Left kidney (tissue), 2 donors: ENCODE measurements around the gene NUDT3. TPM values are rescaled to one million over a fixed set of nuclear protein-coding genes. Genes with fewer than 3 reads are reported as not detected.
A peak's percentile ranks its signal among the peaks of the same experiment; 100 is the strongest.
"Not testable (repeated sequence)": the region's sequence is repeated elsewhere in the genome, so short reads cannot be mapped to it uniquely, and the experiment has no call there.

Experiments used
- DNase-seq: peaks from one replicate; pipeline ENCODE4 v3.0.0-alpha.2; 2013
- polyA plus RNA-seq: library from polyadenylated mRNA; unstranded; fragments of 120-200 nt; gene quantifications from one replicate; pipeline ENCODE4 v1.2.1, GENCODE V29; 2013; ENCODE audit not compliant: insufficient read length

The NUDT3 gene
- polyA plus RNA-seq, 1 donor, result 16.7 TPM

DNA sequence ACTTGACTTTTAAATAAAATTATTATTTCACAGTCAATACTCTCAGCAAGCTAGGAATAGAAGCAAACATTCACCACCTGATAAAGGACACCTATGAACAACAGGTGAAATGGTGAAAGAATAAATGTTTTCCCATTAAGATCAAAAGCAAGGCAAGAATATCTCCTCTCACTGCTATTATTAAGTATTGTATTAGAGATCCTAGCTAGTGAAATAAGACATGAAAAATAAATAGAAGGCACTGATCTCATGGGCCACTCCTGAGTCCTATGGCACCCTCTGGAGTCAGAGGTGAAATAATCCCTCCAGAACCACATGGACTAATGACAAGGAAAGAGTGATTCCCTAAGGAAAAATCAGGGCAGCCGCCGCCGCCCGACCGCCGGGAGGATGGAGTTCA, 4.0 kb upstream of the NUDT3 start:
- DNase-seq, result no peak

DNA sequence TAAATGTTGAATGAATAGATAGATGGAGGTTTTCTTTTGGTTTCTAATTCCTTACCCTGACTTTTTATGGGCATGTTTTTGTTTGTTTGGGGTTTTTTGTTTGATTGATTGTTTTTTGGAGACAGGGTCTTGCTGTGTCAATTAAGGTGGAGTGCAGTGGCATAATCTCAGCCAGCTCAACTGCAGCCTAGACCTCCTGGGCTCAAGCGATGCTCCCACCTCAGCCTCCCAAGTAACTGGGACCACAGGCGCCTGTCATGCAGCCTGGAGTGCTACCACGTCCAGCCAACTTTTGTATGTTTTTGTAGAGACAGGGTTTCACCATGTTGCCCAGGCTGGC, 1.5 kb upstream of the NUDT3 start:
- no peak for DNase-seq

DNA sequence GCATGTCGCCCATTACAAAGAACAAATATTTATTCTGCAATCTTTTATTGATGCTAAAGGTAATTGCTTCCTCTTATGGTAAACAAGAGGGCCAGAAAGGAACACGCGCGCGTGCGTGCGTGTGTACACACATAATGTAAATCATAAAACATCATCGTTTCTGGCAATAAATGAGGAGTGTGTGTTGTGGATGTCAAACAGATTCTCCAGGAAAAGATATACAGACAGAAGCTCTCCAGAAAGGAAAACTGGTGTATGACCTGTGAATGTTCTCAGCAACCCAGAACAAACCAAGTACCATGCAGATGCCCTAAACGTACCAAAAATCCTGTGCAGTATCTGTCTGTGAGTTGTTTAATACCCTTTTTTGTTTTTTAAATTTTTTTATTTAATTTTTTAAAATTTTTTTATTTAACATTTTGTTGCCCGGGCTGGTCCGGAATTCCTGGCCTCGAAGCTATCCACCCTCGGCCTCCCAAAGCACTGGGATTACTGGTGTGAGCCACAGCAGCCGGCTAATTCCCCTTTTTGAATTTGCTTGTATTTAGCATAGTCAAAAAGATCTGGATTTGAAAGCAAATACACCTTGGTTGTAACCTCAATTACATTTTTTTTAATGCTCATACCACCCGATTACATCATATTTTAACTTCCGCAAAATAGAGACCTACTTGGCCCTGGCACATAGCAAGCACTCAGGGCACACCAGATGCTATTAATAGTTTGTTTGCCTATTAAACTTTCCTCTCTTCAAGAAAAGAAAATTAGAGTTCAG, 909 bp upstream of the NUDT3 start:
- DNase-seq, result no peak

DNA sequence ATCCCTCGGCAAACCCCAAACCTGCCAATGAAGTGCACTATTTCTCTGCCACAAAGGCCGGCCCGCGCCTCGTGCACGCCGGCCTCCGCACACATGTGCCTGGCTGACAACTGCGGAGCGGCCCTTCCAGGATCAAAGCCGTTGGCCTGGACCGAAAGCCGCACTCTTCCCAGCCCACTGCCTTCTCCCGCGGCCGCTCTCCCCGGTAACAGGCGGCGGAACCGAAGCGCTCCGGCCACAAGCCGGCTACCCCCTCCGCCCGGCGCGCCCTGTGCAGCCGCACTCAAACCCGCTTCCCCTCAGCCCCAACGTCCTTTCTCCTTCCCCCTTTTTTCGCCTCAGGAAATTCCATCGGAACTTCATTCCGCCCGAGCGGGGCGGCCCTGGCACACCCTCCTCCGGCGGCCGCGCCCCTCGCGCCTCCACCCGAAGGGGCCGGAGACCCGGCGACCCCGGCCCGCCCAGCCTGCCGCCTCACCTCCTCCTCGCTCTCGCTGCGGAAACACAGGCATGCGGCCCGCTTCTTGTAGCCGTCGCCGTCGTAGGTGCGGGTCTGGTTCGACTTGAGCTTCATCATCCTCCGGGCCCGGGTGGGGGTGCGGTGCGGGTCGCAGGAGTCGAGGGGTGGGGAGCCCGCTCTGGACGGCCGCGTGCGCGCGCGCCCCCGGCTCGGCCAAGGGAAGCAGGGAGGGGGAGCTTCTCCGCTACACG, 528 bp downstream of the NUDT3 start:
- DNase-seq, result no peak

DNA sequence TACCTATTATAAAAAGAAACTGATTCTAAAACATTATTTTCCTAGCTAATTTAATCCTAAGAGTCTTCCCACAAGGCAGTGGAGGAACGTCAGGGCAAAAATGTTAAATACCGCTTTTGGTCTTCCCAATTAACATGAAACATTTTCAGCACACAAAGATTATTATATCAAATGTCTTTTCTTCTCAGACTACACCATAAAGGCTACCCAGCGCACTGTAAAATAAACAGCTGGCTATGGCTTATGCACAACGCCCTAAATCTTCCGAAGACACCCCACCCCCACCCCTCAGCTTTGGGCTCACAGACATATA, 1.0 kb downstream of the NUDT3 start:
- no peak for DNase-seq

DNA sequence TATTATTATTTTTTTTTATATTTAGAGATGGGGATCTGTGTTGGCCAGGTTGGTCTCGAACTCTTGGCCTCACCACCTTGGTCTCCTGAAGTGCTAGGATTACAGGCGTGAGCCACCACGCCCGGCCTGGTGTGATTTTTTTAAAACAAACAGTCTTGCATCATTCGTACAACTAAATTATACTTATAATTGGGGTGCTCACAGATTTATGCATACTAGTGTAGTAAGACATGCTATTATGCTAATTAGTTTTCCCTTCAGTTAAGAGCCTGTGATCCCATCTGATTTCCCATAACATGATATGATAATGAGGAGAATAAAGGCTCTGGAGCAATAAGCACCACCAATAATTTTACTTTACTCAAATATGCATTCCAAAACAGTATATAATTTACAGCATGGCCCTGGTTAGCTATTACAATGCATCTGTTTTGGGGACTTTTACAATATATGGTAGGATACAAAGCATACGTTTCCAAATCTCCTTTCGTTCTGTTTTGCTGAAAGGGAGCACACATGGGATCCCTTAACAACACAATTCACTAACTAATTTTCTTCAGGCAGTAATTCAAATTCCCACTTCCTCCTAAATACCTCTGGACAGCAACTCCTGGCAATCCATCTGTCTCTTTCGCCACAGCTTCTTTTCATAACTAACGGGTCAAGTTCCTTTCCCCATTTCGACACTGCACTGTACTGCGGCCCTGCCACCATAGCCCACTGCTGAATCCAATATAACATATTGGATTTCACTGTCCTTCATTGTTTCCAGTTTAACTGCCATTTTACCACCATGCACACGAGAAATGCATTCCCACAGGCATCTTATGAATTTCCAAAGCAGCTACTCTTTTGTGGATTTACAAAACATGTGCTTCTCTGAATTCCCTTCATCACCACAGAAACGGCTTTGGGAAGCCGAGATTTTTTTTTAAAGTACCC, 1.7 kb downstream of the NUDT3 start:
- no peak for DNase-seq

DNA sequence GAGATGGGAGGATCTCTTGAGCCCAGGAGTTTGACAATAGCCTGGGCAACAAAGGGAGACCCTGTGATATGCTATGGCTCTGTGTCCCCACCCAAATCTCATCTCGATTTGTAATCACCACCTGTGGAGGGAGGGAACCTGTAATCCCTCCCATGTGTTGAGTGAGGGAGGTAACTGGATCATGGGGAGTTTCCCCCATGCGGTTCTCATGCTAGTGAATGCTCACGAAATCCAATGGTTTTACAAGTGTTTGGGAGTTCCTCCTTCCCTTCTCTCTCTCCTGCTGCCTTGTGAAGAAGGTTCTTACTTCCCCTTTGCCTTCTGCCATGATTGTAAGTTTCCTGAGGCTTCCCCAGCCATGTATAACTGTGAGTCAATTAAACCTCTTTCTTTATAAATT, 3.4 kb downstream of the NUDT3 start:
- DNase-seq, result no peak

DNA sequence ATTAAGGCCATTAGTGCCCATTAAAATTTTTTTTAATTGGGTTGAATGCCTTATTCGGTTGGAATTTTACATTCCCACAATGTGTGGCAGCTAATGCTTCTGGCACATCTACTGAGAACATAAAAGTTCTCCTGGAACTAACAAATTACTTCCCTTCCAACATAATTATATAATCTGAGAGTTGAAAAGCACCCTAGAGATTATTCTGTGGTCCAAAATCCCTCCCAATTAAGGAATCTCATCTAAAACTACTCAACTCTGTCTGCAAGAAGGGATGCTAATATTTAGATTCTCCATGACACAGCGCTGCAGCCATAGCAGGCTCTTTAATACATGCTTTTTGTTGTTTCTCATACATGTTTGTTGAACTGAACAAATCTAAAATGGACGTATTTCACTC, 4.0 kb downstream of the NUDT3 start:
- DNase-seq, result no peak

DNA sequence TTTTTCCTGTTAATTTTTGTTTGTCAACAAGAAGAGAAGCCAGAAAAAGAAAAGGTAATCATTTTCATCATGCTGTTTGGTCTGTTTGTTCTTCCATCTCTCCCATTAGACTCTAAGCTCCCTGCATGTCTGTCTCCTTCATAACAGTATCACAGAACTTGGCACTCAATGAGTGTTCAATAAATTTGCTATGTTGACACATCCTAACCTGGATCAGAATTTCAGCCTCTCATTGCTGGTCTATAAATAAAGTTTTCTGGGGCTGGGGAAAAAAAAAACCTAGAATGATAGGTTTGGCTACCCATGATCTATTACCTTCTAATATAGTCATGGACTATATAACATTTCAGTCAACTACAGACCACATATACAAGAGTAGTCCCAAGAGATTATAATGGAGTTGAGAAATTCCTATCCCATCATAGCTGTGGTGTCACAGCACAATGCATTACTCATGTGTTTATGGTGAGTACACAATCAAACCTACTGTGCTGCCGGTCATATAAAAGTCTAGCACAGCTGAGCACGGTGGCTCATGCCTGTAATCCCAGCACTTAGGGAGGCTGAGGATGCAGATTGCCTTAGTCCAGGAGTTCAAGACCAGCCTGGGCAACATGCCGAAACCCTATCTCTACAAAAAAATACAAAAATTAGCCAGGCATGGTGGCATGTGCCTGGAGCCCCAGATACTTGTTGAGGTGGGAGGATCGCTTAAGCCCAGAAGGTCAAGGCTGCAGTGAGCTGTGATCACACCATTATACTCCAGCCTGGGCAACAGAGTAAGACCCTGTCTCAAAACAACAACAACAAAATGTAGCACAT, 5.9 kb downstream of the NUDT3 start:
- DNase-seq, result no peak

DNA sequence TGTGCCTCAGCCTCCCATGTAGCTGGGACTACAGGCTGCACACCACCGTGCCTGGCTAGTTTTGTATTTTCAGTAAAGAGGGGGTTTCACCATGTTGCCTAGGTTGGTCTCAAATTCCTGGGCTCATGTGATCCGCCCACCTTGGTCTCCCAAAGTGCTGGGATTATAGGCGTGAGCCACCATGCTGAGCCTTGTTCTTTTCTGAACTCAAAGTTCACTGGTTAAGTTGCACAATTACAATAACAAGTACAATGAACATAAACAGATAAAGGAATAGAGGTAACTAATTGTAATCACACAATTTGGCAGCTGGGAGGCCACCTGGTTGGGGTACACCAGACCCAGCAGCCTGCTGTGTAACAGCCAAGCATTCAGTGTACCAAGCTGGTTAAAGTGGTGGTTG, 6.7 kb downstream of the NUDT3 start:
- DNase-seq, result no peak

DNA sequence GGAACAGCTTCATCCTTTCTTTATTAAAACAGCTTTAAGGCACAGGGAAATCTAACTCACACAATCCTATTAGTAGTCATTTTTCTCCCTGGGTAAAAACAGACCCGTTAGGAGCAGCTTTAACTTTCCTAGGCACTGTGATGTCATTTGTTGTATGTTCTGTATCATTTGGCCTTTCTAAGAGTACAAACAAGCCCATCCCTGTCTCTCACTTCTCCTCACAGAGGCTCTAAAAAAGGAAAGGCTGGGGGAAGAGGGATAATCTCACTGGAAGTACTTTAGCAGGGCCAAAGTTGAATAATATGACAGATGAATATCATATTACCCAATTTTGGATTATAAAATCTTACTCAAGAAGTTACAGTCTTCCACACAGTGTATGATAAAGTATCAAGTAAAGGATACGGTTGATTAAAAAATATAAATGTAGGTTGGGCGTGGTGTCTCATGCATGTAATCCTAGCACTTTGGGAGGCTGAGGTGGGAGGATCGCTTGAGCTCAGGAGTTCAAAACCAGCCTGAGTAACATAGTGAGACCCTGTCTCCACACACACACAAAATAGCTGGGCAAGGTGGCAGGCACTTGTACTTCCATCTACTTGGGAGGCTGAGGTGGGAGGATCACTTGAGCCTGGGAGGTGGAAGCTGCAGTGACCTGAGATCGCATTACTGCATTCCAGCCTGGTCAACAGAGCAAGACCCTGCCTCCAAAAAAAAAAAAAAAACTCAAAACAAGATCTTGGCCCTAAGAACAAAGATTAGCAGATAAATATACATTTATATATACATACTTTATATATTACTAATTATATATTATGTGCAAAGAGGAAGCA, 7.9 kb downstream of the NUDT3 start:
- no peak for DNase-seq

DNA sequence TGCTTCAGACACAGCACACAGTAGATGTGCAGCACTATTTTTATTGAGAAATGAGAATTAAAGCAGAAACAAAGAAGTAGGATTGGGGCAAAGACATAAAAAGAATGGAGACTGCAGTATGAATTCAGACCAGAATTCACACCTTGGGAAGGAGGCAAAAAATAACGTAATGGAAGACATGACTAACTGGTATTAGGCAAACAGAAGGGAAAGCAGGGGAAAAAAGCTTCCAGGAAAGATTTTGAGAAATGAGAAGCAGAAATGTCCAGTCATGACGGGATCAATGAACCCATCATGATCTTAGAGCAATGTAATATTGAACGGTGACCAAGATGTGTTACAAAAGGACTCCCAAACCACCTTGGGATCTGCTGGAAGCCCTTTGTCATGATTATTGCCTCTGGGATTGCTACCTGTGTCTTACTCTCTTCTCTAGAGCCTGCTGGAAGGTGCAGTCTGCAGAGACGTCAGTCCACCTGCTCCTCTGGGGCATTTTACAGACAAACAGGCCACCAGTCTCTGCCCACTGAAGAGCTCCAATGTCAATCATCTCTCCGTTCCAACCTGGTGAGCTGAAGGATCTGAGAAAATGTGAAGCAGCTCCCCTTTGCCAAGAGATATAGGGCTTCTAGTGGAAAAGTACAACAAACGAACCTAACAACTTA, 8.7 kb downstream of the NUDT3 start:
- no peak for DNase-seq

DNA sequence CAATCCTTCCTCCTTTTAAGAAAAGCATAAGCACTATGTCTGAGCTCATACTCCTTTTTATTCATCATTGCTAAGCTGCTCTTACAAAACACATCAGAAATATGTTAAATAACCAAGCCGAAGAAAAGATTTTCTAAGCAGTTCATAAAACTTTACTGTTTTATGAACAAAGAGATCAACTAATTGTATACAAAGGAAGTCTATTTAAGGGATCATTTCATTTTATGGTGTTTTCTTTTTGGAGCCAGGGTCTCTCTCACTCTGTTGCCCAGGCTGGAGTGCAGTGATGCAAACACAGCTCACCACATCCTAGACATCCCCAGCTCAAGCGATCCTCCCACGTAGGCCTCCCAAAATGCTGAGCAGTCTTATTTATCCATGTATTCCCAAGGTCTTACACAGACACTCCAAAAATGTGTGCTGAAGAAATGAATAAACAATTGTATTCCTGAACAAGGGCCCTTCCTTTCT, 9.3 kb downstream of the NUDT3 start:
- DNase-seq, result peak; percentile 66

DNA sequence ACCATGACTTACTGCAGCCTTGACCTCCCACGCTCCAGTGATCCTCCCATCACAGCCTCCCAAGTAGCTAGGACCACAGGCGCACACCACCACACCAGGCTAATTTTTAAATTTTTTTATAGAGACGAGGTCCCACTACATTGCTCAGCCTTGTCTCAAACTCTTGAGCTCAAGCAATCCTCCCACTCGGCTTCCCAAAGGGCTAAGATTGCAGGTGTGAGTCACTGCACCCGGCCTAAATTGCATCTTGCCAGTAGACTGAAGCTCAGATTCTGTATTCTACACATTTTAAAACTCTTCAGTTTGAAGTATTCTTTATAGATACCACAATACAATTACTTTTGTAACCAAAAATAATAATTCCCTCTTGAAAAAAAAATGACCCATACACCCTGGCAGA, 11.4 kb downstream of the NUDT3 start:
- DNase-seq, result no peak

DNA sequence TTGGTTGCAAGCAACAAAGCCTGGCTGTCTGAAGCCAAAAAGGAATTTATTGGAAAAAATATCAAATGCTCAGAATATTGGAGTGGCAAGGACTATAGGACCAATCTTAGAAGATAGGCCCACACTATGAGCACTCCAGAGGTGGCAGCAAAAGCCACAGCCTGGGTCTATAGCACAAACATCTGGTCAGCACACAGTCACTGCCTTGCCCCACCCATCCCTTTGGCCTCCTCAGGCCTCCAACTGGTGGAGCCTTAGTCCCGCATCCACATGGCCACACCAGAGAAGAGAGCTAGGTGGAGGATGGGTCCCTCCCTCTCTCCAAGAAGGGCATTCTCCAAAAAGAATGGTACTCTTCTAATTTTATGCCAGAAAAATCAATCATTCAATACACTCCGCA, 14.0 kb downstream of the NUDT3 start:
- DNase-seq, result no peak

DNA sequence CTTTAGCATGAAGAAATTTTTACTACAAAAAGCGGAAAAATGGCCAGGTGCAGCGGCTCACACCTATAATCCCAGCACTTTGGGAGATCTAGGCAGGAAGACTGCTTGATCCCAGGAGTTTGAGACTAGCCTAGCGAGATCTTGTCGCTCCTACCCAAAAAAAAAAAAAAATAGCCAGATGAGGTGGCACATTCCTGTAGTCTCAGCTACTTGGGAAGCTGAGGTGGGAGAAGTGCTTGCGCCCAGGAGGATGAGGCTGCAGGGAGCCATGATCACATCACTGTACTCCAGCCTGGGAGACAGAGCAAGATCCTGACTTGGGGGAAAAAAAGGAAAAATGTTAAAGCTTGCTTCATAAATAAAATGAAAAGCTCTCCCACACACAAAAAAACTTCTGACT, 14.5 kb downstream of the NUDT3 start:
- DNase-seq, result no peak

DNA sequence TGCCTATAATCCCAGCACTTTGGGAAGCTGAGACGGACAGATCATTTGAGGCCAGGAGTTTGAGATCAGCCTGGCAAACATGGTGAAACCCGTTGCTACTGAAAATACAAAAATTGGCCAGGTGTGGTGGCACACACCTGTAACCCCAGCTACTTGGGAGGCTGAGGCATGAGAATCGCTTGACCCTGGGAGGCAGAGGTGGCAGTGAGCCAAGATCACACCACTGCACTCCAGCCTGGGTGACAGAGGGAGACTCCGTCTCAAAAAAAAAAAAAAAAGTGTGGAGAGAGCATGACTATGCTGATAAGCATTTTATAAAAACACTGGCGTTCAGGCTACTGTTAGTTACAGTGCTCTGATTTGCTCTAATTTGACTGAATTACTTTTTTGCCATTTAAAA, 14.9 kb downstream of the NUDT3 start:
- not testable (repeated sequence) for DNase-seq

DNA sequence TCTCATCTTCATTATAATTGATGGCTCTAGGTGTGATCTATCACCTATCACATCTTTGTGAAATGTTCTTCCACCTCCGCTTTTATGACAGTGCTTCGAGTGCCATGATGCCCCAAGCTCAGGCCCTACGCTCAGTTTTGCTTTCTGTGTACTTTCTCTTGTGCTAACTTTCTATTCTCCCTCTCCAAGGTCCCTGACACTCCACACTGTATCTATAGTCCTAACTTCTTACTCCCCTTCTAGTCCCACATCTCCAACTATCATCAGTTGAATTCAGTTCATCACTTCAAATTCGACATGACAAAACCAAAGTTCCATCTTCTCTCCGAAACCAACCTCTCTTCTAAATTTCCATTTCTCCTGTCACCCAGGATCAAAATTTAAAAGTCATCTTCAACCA, 16.6 kb downstream of the NUDT3 start:
- DNase-seq, result no peak

DNA sequence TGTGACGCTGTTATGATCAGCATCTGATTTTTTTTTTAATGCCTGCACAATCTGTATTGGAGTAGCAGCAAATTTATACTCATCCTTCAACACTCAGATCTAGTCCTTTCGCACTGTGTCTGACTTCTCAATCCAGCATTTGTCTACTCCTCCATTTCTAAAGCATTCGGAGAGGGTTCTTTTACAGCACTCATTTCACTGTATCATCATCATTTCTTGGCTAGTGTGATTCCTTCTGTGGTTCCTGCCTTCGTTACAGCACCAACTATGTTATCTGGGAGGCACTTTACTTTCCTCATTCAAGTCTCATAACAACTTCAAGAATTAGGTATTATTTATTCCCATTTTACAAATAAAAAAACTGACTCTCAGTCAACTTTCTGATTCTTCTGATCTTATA, 18.0 kb downstream of the NUDT3 start:
- no peak for DNase-seq

DNA sequence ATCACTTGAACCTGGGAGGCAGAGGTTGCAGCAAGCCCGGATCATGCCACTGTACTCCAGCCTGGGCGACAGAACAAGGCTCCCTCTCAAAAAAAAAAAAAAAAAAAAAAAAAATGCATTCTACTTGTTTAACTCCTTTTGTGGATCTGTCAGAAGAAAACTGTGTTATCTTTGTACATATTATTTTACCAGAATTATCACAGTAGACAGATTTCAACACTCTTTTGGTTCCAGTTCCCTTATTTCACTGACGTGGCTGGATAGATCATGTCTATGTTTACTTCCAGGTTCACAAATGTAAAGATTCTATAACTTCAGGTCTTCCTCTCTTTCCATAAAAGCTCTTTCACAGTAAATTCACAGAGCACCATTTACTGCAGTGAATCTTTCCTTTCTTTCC, 18.4 kb downstream of the NUDT3 start:
- no peak for DNase-seq

DNA sequence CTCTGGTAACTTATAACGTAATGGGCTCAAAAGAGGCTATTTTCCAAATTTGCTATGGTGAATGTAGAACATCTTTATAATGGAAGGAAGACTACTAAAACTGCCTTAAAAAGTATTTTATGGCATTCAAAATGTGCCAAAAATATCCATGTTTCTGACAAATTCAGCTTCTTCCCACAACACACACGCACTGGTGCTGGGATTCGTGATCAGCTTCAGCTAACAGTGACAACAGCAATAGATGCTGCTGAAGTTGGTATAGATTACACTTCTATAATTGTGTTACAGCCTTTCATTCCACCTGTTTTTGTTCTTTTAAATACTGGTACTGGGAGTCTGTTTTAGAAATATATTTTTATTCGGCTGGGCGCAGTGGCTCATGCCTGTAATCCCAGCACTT, 19.0 kb downstream of the NUDT3 start:
- no peak for DNase-seq
